Measurements from ENCODE around the gene FKBP10. TPM values are rescaled to one million over a fixed set of nuclear protein-coding genes. Genes with fewer than 3 reads are reported as not detected.

The FKBP10 gene
- total and polyA plus RNA-seq, 9 of the 15 experiments (the other 6 are each of a cell fraction or from before 2014, with no cell fraction given) = 0.03 to 3.0 (median 1.4) TPM; not detected in 1

- BruUV-seq (replicated peaks) = no TSS peak
- ATAC-seq (no peak), FAIRE-seq (no peak), DNase-seq (ENCODE audit: extremely low read depth in 1 of 4, low spot score in 3 of 4) (no peak)
- no peaks in the 10 kb centered on the region for H3K9me3 ChIP-seq (replicated peaks; ENCODE audit: control insufficient read depth, insufficient read depth, low read depth, low read length)
- no peaks in the 10 kb centered on the region for H3K27me3 ChIP-seq (ENCODE audit: control insufficient read depth in 2 of 2, insufficient read depth in 2 of 2, low read length in 2 of 2)
- no peaks in the 10 kb centered on the region for H3K9me1 ChIP-seq (ENCODE audit: control insufficient read depth, insufficient read depth, low read length)
- peaks cover 28% of the 10 kb centered on the region for H3K79me2 ChIP-seq (ENCODE audit: control insufficient read depth, insufficient read depth, low read length)
- H3K4me1 ChIP-seq (replicated peaks in 1 of 2; ENCODE audit: control insufficient read depth in 2 of 2, insufficient read depth in 2 of 2, low read length in 2 of 2) = no peaks in the 10 kb centered on the region
- H3K4me3 ChIP-seq = no peak overlapping the region
- ChIA-PET CTCF (ENCODE audit: low intra/inter-chr PET ratio) (no interaction called here), POLR2A (interaction anchor here (1.0 to 1.7 kb wide), 3 partner anchors 12 to 832 kb away, joined by 3 to 10 read pairs (median 8); partner anchors contain the start of gene KLHL11)
- in situ Hi-C loops (cut with MboI) (no loop called here), intact Hi-C loops (cut with micrococcal nuclease) (no loop called here)
- H3K9ac ChIP-seq (ENCODE audit: insufficient read depth in 1 of 2, low read depth in 2 of 2, low read length in 2 of 2) = no peak overlapping the region
- WGBS (ENCODE audit: insufficient coverage, low coverage, missing lambda C conversion rate) = 88% methylated on average over 4 of the region's 4 CpGs
- peaks cover 22% of the 10 kb centered on the region; the same call in 2 of the 3 replicates for H3K36me3 ChIP-seq (ENCODE audit: control insufficient read depth, insufficient read depth, low read length)
- H3K4me2 ChIP-seq (ENCODE audit: insufficient read depth, low read length) = no peak overlapping the region
- no peak overlapping the region for H2AFZ ChIP-seq (ENCODE audit: low read depth, low read length)
- H4K20me1 ChIP-seq (replicated peaks; ENCODE audit: control insufficient read depth, insufficient read depth, low read length) = no peaks in the 10 kb centered on the region
- no peak overlapping the region for H3K27ac ChIP-seq (ENCODE audit: extremely low read depth, low read depth, low read length)
- TF ChIP-seq ZNF407 (IDR thresholded peaks at IDR 0.05; ENCODE audit: low read depth) (no peak), GTF3C2 (IDR thresholded peaks at IDR 0.05; ENCODE audit: borderline replicate concordance, extremely low read depth, insufficient read length) (no peak), MXD1 (CRISPR knock-in tag; IDR thresholded peaks at IDR 0.05; ENCODE audit: borderline replicate concordance, poor library complexity, severe bottlenecking) (no peak), HBP1 (CRISPR knock-in tag; IDR thresholded peaks at IDR 0.05) (no peak), GATAD2B (IDR thresholded peaks at IDR 0.05; ENCODE audit: borderline replicate concordance) (no peak), CC2D1A (IDR thresholded peaks at IDR 0.05) (no peak)
Measured at GRCh38 chr17:41848788-41849187, 36.0 kb downstream of the FKBP10 start.

All from K562 (cell line).